Measurements from ENCODE around the gene NFYC.

NFYC gene

DNA sequence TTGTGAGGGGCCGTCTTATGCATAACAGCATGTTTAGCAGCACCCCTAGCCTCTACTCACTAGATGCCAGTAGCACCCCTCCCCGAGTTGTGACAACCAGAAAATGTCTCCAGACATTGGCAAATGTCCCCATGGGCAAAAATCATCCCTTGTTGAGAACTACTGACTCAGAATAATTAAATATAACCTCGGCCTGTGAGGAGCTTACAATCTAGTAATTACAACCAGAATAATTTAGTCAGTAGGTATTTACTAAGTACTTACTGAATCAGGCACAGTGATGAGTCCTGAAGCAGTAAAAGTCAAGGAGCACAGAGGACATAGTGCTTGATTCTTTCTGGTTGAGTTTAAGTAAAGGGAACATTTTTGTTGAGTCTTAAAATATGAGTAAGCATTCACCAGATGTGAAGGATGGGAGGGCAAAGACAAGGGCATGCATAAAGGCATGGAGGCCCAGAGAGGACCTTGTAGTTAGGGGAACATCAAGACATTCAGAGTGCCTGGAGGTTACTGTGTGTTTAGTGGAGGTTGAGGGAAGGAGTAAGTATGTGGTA is 48.0 kb downstream of the NFYC start:
- DNase-seq (ENCODE audit: low spot score): no peak

GRCh38 chr1:40740039-40740996 is 48.8 kb downstream of the NFYC start:
- DNase-seq (ENCODE audit: low spot score): no peak

GRCh38 chr1:40740997-40741736 is 49.7 kb downstream of the NFYC start:
- no peak for DNase-seq (ENCODE audit: low spot score)

DNA sequence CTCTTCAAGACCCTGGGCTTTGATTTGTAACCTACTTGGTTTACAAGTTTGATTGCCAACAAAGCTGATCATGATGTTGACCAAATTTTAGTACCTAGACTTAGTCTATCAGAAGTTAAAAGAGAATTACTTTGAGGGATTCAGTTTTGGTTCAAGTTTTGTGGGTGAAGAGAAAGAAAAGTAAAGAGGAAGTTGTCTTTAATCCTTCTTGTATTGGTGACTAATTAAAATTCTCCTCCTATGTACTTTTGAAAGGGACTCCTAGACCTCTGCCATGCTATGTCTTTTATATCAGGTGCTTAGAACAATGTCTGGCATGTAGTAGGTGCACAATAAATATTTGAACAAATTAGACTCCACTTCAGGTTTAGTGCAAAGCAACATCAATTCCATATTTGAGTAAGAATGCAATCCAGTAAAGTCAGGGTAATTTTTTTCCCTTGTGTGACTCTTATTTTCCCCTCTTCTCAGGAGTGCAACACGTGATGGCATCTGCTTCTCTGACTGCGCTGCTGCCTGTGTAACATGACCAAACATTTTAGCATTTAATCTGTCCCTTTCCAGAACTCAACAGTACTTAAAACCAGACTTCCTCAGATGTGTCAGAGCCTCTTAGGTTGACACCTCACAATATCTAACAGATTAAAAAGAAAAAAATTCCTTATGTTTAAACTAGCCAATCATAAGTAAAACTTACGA is 51.0 kb downstream of the NFYC start:
- DNase-seq (ENCODE audit: low spot score): no peak

DNA sequence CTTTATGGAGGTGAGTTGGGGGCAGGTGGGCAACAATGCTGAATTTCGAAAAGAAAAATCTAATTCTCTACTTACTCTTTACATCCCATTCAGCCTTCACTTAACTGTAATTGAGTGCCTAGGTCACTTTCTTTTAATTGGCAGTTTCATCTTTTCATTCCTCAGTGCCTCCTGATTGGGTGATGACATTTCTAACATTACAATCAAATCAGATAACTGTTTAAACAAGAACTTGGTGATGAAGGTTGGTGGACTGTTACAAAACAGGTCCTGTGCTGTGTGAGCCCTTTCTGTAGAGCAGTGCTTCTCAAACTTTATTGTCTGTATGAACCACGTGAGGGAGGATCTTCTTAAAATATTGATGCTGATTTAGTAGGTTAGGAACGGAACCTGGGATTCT is 51.9 kb downstream of the NFYC start:
- DNase-seq (ENCODE audit: low spot score): no peak

- DNase-seq (ENCODE audit: low spot score): no peak
These were observed 52.4 kb downstream of the NFYC start for GRCh38 chr1:40743860-40744259.

GRCh38 chr1:40745176-40745575 is 53.7 kb downstream of the NFYC start:
- no peak for DNase-seq (ENCODE audit: low spot score)

DNA sequence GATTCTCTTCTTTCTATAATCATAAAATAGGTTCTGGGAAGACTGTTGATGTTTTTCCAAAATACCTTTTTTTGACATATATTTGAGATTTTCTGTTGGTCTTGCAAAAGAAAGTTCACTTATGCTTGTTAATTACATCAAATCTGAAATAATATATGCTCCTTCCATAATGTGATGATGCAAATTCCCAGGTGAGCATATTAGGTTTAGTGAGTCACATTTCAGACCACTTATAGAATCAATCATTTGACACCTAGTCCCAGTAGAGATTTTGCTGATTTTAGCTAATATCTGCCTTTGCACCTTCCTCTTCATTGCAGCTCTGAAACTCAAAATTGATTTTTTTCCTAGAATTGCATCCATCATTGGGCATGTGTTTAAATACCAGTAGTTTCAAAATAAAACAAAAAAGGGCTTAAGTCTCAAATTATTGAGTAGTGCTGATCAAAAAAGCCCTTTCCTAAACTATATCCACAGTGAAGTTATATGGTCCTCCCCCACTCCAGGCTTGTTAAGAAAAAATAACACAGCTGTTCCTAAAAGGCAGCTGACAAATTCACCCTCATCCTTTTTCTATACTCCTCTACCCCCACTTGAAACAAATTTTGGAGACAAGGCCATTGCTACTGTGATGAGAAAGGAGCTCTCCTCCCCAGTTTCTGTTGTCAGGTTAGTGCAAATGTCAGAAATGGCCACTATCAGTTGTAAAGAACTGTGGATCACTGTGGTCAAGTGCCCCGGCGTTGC is 55.0 kb downstream of the NFYC start:
- no peak for DNase-seq (ENCODE audit: low spot score)

DNA sequence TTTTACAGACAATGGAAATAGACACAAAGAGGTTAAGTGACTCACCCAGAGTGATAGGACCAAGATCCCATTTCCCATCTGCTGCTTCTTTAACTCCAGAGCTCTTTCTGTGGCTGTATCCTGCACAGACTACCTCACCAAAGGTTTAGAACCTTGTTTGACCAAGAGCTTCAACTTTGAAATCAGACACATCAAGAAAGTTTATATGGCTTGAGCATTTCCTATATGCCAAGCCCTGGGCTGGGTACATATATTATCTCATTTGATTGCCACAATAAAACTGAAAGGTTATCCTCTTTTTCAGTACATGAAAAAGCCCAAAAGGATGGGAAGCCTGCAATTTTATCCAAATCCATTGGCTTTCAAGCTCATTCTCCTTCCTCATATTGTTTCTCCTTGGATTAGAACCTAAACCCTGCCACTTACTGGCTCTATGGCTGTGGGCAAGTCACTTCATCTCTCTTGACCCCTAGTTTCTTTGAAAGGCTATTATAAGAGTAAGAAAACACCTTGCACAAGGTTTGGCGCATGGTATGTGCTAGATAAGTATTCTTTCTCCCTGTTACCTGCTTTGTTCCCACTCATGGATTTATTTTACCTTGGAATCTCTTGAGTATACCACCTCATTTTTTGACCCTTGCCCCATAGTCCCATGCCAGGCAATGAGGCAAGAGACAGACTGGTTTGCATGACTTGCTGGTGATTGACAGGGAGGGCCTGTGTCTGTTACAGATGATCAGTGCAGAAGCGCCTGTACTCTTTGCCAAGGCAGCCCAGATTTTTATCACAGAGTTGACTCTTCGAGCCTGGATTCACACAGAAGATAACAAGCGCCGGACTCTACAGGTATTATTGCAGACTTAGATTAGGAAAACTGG is 57.6 kb downstream of the NFYC start:
- no peak for DNase-seq (ENCODE audit: low spot score)

DNA sequence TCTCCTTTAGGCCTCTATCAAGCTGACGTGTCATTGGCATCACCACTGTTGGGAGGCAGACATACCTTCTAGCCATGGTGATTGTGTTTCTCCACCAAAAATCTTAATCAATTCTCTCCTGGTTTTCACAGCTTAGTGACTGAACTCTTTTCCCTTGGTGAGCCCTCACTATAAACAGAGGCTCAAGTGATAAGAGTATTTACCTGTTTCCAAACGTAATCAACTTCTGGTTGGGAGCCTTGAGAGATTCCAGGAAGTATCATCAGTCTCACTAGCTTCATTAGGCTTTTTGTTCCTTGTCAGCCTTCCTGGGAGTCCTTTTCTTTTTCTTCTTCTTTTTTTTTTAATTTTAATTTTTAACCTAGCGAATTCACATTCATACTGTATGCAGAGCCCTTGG is 58.3 kb downstream of the NFYC start:
- no peak for DNase-seq (ENCODE audit: low spot score)

GRCh38 chr1:40750451-40750908 is 59.0 kb downstream of the NFYC start:
- DNase-seq (ENCODE audit: low spot score): no peak

DNA sequence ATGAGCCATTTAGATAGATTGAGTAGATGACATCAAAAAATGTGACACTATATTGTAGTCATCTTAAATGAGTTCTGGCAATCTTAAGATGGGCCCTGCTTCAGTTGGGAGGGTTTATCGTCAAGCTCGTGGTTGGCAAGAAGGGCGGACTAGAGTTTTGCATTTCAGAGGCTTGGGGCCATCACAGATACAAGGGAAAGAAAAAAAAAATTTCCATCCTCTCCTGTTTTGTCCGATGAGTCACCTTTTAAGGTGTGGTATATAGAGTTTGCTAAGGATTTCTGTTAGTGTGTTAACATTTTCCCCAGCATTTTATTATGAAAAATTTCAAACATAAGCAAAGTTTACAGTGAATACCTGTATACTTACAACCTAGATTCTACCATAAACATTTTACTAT is 60.3 kb downstream of the NFYC start:
- no peak for DNase-seq (ENCODE audit: low spot score)

DNA sequence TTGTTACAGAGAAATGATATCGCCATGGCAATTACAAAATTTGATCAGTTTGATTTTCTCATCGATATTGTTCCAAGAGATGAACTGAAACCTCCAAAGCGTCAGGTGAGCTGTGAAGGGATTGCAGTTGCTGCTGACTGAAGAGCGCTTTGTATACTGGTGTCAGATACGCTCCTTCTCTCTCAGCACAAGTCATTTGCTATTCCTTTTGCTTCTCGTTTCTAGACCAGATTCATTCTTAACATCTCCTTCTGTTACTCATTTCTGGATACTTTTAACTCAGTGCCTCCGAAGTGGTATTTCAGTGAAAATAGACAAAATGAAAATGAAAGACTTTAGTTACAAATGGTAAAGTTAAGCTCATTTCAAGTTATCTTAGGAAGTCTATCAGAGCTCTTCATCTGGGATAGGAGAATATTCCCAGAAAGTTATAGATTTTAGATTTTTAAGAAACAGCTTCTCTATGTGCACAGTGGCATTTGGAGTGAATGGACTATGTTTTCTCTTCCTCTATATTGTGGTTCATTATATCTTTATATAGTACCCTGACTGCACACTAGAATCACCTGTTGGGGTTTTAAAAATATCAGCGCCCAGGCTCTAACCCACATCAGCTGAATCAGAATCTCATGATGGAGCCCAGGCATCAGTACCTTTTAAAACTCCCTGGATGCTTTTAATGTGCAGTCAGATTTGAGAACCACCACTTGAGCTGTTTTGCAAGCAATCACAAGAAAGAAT is 61.8 kb downstream of the NFYC start:
- no peak for DNase-seq (ENCODE audit: low spot score)

DNA sequence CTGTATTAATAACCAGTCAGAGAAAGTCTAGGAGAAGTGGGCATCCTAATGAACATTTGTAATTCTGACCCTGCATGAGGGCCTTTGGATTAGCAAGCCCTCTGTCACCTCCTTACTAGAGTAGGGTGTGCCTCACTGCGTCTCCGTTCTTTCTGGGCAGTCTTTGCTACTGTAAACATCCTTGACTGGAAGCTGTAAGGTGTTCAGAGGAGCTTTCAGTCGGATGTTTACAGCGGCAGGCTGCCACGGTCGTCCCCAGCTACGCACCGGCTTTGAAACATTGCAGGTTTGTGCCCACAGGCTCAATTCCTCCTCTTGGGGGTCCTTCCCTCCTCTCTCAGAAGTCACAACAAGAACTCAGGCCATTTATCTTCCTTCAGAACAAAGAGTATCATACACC is 62.7 kb downstream of the NFYC start:
- DNase-seq (ENCODE audit: low spot score): no peak

DNA sequence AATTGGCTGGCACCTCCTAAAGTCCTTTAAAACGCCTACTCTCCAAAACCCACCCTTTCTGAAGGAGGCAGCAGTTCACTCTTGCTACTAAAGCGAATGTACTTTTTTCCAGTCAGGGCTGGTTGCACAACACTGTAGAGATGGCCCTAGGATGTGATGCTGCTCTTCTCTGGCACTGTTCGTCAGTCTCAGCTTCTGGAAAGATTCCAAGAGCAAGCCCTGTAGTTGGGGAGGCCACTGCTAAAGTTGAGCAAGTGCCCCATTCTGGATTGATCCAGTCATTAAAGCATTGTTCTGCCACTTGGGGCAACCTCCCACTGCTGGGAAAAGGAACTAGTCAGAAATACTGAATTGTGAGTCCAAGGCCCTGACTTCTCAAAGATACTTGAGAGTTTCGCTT is 63.6 kb downstream of the NFYC start:
- DNase-seq (ENCODE audit: low spot score): no peak

- DNase-seq (ENCODE audit: low spot score): no peak
These were observed 65.0 kb downstream of the NFYC start for GRCh38 chr1:40756523-40756922.

DNA sequence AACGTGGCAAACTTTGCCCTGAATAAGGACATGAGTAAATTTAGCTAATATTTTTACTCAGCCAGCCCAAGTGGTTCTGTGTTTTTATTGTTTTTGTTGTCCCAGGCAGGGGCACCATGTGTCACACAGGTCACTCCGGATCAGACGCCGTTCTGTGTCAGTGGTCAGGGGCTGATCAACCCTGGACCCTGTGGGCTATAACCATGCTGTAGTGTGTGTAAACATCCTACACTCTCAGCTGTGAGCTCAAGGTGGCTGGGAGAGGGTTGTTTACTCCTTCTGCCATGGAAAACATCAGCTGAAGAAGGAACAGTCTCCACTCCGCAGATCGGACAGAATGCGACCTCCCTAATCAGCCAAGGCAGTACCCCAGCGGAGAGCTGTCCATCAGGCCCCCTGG is 65.6 kb downstream of the NFYC start:
- DNase-seq (ENCODE audit: low spot score): no peak

DNA sequence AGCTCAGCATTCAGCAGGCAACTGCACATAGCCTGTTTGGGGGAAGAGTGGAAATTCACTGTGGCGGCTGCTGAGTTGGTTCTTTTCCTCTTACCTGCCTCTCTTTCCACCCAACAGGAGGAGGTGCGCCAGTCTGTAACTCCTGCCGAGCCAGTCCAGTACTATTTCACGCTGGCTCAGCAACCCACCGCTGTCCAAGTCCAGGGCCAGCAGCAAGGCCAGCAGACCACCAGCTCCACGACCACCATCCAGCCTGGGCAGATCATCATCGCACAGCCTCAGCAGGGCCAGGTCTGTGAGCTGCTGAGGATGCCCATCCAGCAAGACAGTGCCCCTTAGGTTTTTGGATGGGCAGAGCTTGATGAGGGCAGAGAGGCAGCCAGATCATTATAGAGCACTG is 66.5 kb downstream of the NFYC start:
- DNase-seq (ENCODE audit: low spot score): no peak

- DNase-seq (ENCODE audit: low spot score): no peak
These were observed 67.3 kb downstream of the NFYC start for GRCh38 chr1:40758578-40759343.
